MM.1S (cell line): Measurements from ENCODE around the gene TTLL5.

ENCODE experiments used
- DNase-seq: peaks from one replicate; pipeline ENCODE4 v3.0.0-alpha.2; 2015
- H2AFZ ChIP-seq: fragments of 300-600 bp; sonication (generic); 2 replicates; pipeline ENCODE4 v1.6.0; 2016; ENCODE audit warnings: antibody characterized with exemption, low read length
- H3F3A ChIP-seq: fragments of 300-600 bp; sonication (generic); 2 replicates; pipeline ENCODE4 v1.6.1; 2016; ENCODE audit warnings: mild to moderate bottlenecking, antibody characterized with exemption, low read length, moderate library complexity, mixed read lengths; ENCODE audit not compliant: insufficient read depth
- H3K27ac ChIP-seq: fragments of 300-600 bp; sonication (generic); 2 replicates; pipeline ENCODE4 v1.5.1; 2016; ENCODE audit warnings: mild to moderate bottlenecking, low read length
- H3K27me3 ChIP-seq: fragments of 300-600 bp; sonication (generic); replicated peaks from 2 replicates; pipeline ENCODE4 v1.6.0; 2016; ENCODE audit warnings: low read length; ENCODE audit not compliant: insufficient read depth
- H3K36me3 ChIP-seq: fragments of 300-600 bp; sonication (generic); replicated peaks from 2 replicates; pipeline ENCODE4 v1.6.1; 2016; ENCODE audit warnings: mild to moderate bottlenecking, low read length, mixed read lengths; ENCODE audit not compliant: insufficient read depth
- H3K4me1 ChIP-seq: fragments of 300-600 bp; sonication (generic); 2 replicates; pipeline ENCODE4 v1.6.1; 2016; ENCODE audit warnings: low read length, mixed read lengths
- H3K4me2 ChIP-seq: fragments of 300-600 bp; sonication (generic); 2 replicates; pipeline ENCODE4 v1.6.0; 2016; ENCODE audit warnings: low read depth, low read length
- H3K4me3 ChIP-seq: fragments of 300-600 bp; sonication (generic); 2 replicates; pipeline ENCODE4 v1.5.1; 2016; ENCODE audit warnings: low read length, mixed read lengths
- H3K79me2 ChIP-seq: fragments of 300-600 bp; sonication (generic); 2 replicates; pipeline ENCODE4 v1.6.1; 2016; ENCODE audit warnings: mixed run types, low read length, mixed read lengths
- H3K9ac ChIP-seq: fragments of 300-600 bp; sonication (generic); 2 replicates; pipeline ENCODE4 v1.6.1; 2016; ENCODE audit warnings: low read length, mixed read lengths
- H3K9me2 ChIP-seq: fragments of 300-600 bp; sonication (generic); replicated peaks from 2 replicates; pipeline ENCODE4 v1.6.1; 2016; ENCODE audit warnings: mild to moderate bottlenecking, low read length, mixed read lengths; ENCODE audit not compliant: insufficient read depth
- H3K9me3 ChIP-seq: fragments of 300-600 bp; sonication (generic); replicated peaks from 2 replicates; pipeline ENCODE4 v1.6.1; 2016; ENCODE audit warnings: mild to moderate bottlenecking, low read length, mixed read lengths; ENCODE audit not compliant: insufficient read depth
- H4K20me1 ChIP-seq: fragments of 300-600 bp; sonication (generic); 2 replicates; pipeline ENCODE4 v1.6.1; 2016; ENCODE audit warnings: mild to moderate bottlenecking, low read length, moderate library complexity, mixed read lengths; ENCODE audit not compliant: insufficient read depth
- EZH2 ChIP-seq: fragments of 300-600 bp; sonication (generic); optimal IDR thresholded peaks from 2 replicates; pipeline ENCODE3; 2017; ENCODE audit warnings: low read depth, mild to moderate bottlenecking, antibody characterized with exemption, low read length, mixed read lengths
- EZH2phosphoT487 ChIP-seq: fragments of 300-600 bp; sonication (generic); IDR thresholded peaks from 2 replicates; pipeline ENCODE4 v1.6.1; 2018; ENCODE audit warnings: antibody characterized with exemption, low read length
- TF ChIP-seq, protein P1 (sequence below): fragments of 300-600 bp; sonication (generic); IDR thresholded peaks from 2 replicates; pipeline ENCODE4 v1.5.1; 2016; ENCODE audit warnings: antibody characterized with exemption, low read length, mixed read lengths

TTLL5 gene

GRCh38 chr14:75904311-75904710 is 243.3 kb downstream of the TTLL5 start:
- Histone ChIP-seq H3F3A (no peaks in the 10 kb centered on the region), H3K4me3 (no peak overlapping the region), H4K20me1 (no peaks in the 10 kb centered on the region), H3K79me2 (no peaks in the 10 kb centered on the region), H3K27me3 (no peaks in the 10 kb centered on the region), H3K36me3 (no peaks in the 10 kb centered on the region), H3K4me1 (no peaks in the 10 kb centered on the region), H2AFZ (no peak overlapping the region), H3K9ac (no peak overlapping the region), H3K4me2 (no peak overlapping the region), H3K27ac (no peak overlapping the region), H3K9me3 (no peaks in the 10 kb centered on the region), H3K9me2 (no peaks in the 10 kb centered on the region)
- no peak for DNase-seq
- no peak for TF ChIP-seq EZH2phosphoT487
- TF ChIP-seq, protein P1, sequence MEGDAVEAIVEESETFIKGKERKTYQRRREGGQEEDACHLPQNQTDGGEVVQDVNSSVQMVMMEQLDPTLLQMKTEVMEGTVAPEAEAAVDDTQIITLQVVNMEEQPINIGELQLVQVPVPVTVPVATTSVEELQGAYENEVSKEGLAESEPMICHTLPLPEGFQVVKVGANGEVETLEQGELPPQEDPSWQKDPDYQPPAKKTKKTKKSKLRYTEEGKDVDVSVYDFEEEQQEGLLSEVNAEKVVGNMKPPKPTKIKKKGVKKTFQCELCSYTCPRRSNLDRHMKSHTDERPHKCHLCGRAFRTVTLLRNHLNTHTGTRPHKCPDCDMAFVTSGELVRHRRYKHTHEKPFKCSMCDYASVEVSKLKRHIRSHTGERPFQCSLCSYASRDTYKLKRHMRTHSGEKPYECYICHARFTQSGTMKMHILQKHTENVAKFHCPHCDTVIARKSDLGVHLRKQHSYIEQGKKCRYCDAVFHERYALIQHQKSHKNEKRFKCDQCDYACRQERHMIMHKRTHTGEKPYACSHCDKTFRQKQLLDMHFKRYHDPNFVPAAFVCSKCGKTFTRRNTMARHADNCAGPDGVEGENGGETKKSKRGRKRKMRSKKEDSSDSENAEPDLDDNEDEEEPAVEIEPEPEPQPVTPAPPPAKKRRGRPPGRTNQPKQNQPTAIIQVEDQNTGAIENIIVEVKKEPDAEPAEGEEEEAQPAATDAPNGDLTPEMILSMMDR: no peak
- no peak for TF ChIP-seq EZH2

DNA sequence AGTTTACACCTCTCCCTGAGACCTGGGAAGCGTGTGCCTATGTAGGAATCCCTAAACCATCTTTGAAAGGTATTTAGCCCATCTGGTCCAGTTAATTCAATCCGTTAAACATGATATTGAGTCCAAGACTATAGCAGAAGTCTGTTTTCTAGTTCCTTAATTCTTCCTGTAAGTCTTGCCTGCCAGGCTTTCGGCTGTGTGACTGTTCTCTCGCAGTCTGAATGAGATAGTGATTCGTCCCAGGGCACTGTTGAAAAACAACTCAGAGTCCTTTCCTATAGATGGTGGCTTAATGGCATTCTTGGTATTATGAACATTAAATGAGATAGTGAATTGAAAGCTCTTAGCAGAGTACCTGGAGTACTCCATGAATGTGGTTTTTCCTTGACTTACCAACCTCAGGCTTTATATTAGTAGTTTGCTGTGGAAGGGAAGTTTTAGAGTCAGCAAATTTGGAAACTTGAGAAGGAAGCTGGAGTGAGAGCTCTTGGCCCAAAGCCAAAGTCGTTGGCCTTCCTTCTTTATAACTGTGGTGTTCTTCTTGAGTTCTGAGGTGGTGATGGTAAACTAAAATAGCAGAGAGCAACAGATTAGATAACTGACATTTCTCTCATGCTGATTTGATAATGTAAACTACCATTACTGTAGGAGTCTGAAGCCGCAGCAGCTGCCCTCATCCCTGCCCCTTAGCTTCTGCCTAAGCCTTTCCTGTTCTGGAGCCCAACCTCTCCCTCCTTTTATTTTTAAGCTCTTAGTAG is 244.3 kb downstream of the TTLL5 start:
- no peaks in the 10 kb centered on the region for H3K9me3 ChIP-seq
- H3F3A ChIP-seq: no peaks in the 10 kb centered on the region
- H3K9ac ChIP-seq: no peak overlapping the region
- no peaks in the 10 kb centered on the region for H3K9me2 ChIP-seq
- no peaks in the 10 kb centered on the region for H3K36me3 ChIP-seq
- no peak overlapping the region for H3K4me2 ChIP-seq
- no peak overlapping the region for H3K27ac ChIP-seq
- no peaks in the 10 kb centered on the region for H3K27me3 ChIP-seq
- H2AFZ ChIP-seq: no peak overlapping the region
- no peaks in the 10 kb centered on the region for H3K79me2 ChIP-seq
- no peaks in the 10 kb centered on the region for H3K4me1 ChIP-seq
- no peak overlapping the region for H3K4me3 ChIP-seq
- TF ChIP-seq, protein P1: no peak
- TF ChIP-seq EZH2: no peak
- TF ChIP-seq EZH2phosphoT487: no peak
- H4K20me1 ChIP-seq: no peaks in the 10 kb centered on the region
- no peak for DNase-seq

GRCh38 chr14:75906228-75906627 is 245.2 kb downstream of the TTLL5 start:
- Histone ChIP-seq H3K9me2 (no peaks in the 10 kb centered on the region), H3K36me3 (no peaks in the 10 kb centered on the region), H3K4me1 (no peaks in the 10 kb centered on the region), H3K27ac (no peak overlapping the region), H3K4me3 (no peak overlapping the region), H3K9ac (no peak overlapping the region), H3K4me2 (no peak overlapping the region), H3K9me3 (no peaks in the 10 kb centered on the region), H3K79me2 (no peaks in the 10 kb centered on the region), H3K27me3 (no peaks in the 10 kb centered on the region), H3F3A (no peaks in the 10 kb centered on the region), H4K20me1 (no peaks in the 10 kb centered on the region), H2AFZ (no peak overlapping the region)
- no peak for DNase-seq
- TF ChIP-seq, protein P1: no peak
- TF ChIP-seq EZH2phosphoT487 (no peak), EZH2 (no peak)
